Hematopoietic multipotent progenitor cell treated with erythropoietin and hydrocortisone succinate and interleukin-3 and kit ligand, for 6 days (in vitro differentiated cells): ENCODE measurements around the gene CNTNAP5.

Source experiments
- DNase-seq: peaks from one replicate; pipeline ENCODE4 v3.0.0-alpha.2; 2015

Gene CNTNAP5

DNA sequence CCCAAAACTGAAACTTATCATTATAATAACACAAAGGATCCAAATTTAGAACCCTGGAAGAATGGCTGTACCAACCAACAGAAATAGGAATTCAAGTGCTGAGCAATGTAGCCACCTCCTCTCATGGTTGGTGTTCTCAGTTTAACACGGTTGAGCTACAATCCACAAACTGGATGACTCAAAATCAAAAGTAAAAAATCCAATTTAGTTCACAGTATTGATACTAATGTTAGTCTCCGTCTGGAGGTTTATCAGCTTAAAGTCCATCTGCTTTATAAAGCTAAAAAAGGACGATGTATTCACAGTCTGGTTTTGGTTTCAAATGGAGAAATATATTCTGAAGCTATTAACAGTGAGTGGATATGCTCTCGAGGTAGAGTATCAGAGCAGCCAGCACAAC, 40.5 kb downstream of the CNTNAP5 start:
- no peak for DNase-seq

DNA sequence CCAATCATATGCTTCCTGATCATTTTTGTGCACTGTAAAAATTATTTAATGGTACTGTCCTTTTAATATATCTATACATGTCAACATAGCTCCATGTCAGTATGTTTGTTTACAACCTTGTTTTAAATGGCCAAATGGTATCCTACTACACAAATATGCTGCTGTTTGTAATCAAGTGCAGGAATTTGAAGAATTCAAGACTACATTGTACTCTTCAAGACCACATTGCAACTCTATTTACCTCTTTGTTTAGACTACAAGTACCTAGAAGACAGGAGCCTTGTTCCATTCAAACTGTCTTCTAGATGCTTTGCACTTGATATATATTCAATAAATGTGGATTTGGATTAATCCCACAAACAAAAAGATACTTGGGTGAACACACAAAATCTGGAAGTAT, 41.7 kb downstream of the CNTNAP5 start:
- DNase-seq, result no peak

DNA sequence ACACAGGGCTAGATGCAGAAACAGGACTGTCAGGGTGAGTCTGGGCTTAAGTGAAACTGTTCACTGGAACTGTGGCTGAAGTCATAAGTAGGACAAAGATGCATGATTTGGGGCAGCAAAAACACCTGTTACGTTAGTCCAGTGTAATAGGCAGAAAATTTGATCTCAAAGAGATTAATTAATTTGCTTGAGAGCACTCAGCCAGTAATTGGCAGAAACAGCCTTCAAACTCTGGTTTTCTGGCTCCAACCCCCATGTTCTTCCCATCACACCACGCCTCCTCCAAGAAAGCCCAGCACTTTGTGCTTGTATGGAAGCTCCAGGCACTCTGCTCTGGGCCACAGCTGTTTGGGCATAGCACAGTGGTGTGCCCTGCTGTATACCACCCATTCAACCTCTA, 54.0 kb downstream of the CNTNAP5 start:
- no peak for DNase-seq

DNA sequence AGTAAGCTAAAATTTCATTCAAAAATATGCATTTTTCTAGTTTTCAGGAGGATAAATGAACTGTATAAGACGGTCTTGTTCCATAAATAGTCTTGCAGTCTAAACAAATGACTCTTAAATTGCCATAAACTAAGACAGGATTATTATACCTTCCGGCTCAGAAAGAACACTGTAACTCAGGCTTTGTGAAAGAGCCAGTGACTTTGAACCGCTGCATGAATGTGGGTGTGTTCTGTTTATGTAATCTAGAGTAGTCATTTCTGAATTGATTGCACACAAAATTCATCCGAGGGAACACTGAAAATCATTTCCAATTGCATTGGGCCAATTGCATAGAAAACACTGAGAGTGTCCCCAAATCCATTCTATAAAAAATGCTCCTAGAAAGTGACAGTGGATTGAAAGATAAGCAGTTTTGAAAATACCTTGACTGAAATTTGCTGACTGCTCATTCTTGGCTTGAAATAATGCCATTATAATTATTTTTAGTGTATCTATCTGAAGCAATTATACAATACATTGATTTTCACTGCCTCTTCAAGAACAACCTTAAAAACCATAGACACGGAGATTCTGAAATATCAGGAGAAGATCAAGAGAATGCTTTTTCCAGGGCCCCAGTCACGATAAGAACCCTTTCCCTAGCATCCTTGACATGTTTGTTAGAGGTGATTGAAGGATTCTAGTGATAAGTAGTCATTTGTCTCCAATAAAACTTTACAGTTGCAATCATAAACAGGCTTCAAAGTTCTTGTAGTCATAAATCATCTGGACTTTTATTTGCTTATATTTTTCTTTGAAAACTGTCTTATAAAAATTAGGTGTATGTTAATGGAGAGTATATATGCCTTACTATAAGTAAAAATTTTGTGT, 55.4 kb downstream of the CNTNAP5 start:
- no peak for DNase-seq

DNA sequence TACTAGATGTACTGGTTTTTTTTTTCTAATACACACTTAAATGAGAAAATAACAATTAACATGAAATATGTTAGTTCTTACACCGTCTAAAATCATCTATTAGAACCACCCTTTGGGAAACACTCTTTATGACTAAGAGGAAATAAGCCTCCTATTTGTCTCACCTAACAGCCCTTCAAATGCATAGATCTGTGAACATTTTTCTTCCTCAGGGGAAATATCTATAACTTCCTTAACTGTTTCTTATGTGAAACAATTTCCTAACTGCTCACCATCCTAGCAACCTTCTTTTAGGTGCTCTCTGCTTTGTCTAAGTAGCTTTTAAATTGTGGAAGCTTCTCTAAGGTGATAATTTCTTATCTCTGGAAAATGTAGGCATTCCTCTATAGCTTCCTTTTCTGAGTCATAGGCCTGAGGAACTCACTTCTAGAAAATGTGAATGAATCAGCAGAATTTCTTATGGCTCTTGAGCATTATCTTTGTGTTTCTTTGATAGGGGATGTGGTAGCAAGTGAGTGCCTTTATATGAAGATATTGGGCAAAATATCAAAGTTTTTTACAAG, 56.1 kb downstream of the CNTNAP5 start:
- DNase-seq, result peak; percentile 56

DNA sequence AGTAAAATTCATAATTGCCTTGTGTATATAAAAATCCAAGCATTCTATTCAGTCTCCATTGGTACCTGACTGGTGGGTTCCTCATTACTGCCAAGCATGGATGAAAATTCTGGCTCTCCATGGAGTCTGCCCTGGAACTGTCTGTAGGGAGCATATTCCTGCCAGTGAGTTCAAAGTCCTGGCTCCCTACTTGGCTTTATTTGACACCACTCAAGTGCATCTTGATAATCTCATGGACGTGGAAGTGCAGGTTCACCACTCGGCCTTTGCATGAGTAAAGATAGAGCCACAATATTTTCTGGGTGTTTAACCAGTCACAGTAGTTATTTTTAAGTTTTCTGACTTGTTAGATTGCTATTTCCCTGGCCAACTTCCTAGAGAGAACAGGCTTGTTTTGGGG, 63.5 kb downstream of the CNTNAP5 start:
- DNase-seq, result no peak

DNA sequence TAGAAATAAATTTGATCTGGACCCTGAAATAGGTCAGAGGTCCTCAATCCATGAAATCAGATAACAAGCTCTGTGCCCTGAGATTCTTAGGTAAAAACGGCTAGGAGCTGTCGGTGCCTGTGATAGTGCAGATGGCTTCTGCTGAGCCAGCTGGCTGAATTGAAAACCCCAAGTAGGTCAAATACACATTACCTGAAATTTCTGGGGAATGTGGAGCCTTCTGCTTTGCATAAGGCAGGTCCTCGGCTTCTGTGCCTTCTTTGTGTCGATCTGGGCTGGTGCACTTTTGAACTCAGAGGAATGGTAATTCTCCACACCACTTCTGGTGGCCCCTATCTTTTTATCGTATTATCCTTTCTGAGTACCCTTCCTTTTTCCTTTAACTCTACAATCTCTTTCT, 66.6 kb downstream of the CNTNAP5 start:
- DNase-seq, result no peak

DNA sequence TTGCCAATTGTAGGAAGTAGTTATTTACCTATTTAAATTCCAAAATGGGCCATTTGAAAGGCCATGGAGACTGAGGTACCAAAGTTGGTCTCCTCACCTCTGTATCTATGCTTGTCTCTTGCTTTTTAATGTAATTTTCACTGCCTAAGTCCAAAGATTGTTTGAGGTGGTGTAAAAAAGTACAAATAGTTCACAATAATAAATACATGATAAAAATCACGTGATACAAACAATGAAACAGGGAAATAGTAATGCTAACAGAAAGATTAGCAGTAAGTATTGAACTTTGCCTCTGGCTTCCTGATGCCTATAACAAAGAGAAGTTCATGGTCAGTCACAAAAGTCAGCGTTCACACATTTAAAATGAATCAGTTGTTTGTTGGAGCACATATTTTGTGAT, 67.6 kb downstream of the CNTNAP5 start:
- DNase-seq, result no peak

DNA sequence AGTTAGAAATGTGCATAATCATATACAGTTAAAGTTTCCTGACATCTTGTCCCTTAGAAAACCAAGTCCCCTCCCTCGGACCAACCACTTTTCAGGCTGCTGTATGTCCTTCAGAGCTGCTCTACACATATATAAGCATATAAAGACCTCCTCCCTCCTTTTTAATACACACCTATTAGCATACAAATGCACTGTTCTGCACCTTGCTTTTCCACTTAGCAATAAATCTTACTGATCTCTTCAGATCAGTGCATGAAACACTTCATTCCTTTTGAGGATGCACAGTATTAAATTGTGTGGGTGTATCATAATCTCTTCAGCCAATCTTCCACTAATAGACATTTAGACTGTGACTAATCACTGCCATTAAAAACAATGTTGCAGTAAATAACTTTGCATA, 79.8 kb downstream of the CNTNAP5 start:
- no peak for DNase-seq

DNA sequence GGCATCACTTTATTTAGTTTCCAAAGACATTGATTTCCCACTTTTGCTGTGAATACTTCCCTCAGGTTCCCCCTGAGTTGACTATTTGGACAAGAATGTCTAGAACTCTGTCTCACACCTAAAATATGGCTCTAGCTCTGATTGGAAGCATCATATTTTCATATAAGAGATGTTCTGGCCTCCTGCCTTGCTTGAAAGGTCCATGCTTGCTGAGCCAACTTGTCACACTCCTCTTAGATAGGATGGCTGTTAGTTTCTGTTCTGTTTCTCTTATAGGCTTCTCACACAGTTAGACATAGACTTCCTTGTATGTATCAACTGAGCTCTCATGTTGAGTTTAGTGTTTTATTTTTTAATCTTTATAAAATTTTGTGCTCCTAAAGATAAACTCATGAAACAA, 87.1 kb downstream of the CNTNAP5 start:
- no peak for DNase-seq

DNA sequence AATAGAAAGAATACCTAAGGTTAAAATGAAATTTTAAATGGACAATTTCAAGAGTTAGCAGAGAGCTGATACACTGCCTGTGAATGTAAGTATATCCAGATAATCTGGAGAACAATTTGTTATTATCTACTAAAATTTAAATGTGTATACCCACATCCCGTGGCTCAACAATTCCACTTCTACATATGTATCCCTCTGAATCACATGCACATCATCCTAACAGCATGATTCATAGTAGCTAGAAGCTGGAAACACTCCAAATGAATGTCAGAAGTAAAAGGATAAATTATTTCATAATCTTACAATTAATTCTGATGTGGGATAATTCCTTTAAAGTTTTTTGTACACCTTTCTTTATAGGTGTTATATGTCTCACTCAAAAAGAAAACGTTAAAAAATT, 87.9 kb downstream of the CNTNAP5 start:
- no peak for DNase-seq

DNA sequence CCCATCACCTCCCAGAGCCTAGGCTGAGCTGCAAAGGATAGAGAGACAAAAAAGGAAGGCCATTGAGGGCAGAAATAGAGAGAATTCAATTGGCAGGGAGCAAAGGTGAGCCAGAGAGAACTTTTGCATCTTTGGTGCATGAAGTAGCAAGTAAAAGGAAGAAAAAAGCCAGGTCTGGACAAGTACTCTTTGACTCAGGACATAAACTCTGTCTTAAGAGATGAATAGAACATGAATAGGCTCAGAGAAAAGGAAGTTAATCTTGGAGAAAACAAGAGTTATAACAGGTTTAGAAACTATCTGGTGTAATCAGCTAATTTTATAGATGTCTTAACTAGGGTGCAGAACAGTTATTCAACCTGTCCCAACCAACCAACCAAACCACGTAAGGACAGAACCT, 95.2 kb downstream of the CNTNAP5 start:
- no peak for DNase-seq

DNA sequence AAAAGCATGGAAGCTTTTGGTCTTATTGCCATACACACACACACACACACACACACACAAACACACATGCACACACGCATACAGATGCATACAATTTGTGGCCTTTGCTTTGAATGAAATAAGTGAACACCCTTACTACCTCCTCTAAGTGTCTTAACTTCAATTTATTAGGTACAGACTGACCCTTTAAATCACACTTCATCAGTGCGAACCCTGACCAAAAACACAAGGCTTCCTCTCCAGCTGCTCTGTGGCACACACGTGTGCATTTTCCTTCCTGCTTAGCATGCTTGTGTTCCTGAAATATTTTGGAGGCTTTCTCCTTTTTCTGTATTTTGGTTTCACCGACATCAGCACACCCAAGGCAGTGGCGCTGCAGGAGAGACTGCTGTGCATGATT, 96.0 kb downstream of the CNTNAP5 start:
- no peak for DNase-seq

DNA sequence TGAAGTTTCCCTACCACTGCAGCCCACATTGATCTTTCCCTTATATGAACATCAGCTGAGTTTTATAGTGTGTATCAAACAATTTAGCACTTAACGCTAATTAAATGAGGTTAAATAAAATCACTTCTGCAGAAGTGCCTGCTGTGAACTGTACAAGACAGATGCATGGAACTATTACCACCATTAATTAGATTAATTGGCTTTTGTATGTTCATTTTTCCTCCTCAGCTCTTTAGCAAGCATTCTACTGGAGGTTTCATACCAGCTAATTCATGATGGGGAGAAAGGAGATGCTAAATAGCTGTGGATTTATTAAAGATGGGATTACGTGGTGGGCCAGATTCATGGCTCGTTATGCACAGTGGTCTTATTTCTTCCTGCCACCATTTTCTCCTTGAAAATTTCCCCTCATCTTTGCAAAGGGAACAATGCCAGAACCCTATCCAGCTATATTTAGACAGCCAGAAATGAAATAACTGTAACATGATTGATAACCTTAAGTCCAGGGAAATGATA, 96.7 kb downstream of the CNTNAP5 start:
- DNase-seq, result no peak

DNA sequence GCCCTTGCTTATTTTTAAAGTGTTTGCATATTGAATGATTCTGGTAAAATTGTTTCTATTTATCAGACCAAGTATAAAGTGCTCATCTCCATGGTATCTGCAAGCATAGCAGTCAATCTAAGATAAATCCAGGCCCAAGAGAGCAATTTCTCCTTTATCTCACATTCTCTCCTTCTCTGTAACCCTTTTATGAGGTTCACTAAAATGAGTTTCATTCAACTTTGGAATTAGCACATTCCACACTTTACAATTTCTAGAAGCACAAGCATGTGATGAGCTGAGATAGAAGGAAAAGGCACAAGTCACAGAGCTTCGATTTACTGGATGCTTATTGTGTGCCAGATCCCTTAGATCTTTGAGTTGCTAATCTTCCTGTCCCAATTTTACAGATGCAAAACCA, 97.3 kb downstream of the CNTNAP5 start:
- DNase-seq, result no peak

DNA sequence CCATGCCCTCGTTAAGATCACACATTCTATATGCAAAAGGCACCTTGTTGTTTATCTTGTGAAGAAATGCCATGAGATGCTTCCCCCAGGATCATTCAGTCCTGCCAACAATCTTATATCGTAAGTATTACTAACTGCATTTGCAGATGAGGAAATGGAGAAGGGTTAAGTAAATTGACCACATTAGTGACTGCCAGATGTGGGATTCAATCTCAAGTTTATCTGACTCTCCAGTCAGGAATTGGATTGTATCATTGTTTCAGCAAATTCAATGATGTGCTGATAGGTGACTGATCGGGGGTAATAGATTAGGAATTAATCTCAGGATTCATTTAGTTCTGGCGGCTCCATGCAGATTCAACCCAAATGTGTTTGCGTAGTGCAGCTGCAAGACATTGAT, 106.2 kb downstream of the CNTNAP5 start:
- no peak for DNase-seq

DNA sequence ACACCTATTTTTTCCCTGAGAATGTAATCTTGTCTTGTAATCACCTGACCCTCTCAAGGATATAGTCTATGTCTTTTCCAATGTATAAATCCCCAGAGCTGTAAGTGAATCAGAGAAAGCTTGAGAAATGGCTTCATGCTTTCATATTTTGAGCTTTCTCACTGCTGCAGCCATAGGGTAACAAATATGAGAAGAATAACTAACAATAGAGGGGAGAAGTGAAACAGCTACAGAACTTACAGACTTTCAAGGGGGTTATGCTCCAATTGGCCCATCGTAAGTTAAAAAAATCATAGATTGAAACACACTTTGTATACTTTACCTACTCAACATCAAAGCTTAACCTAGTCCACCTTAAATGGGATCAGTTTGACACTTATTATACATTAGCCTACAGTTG, 111.0 kb downstream of the CNTNAP5 start:
- DNase-seq, result no peak

DNA sequence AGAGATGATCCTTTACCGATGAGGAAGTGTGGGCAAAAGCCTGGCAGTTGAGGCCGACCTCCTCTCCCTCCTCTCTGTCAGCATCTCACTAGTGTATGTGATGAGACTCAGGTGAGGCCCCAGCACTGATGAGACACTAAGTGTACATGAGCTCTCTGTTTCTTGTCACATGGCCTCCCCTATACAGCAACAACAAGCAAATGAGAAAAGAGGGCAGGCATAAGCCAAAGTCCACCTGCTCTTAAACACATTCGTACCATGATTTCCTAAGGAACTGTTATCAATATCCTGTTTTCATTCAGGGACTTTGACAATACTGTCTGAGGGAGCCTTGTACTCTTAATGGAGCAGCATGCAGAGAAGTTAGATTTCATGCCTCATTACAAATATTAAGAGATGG, 113.0 kb downstream of the CNTNAP5 start:
- no peak for DNase-seq

DNA sequence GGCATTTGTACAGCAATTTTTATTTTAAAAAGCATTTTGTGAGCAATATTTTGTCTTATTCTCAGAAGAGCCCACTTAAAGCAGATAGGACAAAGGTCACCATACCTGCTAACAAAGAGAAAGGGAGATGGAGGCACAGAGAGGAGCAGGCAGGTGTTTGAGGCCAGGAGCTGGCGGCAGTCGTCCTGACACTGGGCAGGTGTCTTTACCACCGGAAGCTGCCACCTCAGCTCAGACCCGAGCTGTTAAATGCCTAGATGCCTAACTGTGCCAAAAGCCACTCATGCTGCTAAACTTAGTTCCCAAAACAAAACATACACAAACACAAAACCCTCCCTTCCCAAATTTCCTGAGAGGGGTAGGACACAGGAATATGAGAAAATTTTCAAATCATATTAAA, 120.9 kb downstream of the CNTNAP5 start:
- DNase-seq, result no peak

DNA sequence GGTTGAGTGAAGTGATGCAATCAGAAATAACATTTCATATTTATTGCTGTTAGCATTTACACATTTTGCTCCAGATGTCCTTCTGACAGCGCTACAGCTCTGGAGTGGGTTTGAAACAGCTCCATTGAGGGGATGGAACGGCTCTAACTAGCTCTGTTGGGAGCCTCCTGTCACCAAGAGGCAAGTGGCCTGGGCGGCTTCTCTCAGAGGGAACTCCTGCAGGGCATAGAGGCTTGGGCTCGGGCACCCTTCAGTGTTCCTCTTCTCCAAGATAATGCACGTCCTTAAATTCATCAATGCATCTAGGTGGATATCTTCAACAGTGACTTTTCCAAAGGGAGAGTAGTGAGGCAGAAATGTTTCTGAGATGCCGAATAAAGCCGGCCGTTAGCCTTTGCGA, 122.5 kb downstream of the CNTNAP5 start:
- no peak for DNase-seq

DNA sequence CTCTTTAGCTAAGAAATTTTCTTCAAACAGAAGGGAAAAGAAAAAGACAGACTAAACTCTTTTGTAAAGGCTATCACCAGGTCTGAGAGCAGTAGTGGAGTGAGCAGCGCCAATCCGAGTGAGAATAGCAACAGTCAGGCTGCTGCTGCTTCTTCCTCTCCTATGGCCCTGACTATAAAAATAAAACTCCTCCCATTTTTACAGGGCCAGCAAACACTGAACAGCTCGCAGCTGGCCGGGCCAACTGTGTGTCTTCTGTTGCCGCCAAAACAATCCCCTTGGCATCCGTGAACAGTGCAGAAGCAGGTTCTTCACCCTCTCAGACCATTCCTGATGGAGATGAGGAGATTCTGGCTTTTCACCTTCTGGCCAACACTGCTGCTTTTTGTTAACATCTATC, 124.5 kb downstream of the CNTNAP5 start:
- DNase-seq, result no peak

DNA sequence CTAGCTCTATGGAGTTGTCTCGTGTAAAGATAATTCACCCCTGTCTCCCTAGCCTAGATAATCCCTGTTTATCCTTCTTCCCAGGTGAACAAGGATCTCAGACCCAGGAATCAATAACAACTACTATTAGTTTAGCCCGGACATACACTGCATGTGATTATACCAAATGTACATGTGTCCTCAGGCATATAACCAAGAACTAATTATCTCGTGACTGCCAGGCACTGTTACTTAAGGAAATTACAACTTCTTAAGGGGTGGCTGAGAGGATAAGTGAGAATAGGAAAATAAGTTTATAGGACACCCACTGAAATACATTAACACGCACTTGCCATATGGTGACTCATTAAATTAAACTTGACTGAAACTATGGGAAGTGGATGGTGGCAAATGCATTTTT, 126.6 kb downstream of the CNTNAP5 start:
- DNase-seq, result no peak

DNA sequence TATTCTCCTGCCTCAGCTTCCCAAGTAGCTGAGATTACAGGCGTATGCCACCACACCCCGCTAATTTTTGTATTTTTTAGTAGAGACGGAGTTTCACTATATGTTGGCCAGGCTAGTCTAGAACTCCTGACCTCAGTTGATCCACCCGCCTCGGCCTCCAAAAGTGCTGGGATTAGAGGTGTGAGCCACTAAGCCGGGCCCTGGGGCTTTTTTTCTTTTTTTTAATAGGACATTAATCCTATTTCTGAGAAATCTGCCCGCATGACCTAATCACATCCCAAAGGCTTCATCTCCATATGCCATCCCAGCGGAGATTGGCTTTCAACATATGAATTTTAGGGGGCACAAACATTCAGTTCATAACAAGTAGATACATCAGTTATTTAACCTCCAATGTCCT, 128.6 kb downstream of the CNTNAP5 start:
- DNase-seq, result no peak

DNA sequence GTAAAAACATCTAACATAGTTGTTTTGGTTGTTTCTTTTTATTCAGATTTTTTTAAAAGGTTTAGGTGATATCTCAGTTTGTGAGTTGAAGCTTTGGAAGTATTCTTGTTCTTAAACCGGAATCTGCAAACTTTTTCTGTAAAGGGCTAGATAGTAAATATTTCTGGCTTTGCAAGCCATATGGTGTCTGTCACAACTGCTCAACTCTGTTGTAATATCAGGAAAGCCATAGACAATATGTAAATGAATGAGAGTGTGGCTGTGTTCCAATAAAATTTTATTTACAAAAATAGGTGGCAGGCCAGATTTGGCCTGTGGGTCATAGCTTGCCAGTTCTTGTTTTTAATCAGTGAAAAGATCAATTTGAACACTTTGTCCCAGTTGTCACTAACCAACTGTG, 134.1 kb downstream of the CNTNAP5 start:
- no peak for DNase-seq

DNA sequence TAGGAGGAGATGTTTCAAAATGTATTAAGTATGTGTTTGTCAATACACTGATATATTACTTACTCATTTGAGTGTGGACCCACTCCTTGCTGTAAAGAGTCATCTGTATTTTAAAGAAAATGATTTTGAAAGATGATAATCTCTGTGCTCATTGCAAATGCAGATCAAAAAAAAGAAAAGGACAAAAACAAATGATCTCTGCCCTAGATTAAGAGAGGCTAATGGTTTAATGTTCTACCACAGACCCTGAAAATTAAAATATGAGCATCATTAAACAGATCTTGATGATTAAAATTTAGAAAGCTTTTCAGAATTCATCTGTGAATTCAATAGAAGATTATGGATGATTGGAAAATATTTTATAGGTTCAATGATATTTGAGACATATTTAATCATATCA, 136.5 kb downstream of the CNTNAP5 start:
- DNase-seq, result no peak
